WTC11 (cell line): ENCODE measurements around the gene ERC1. TPM values are rescaled to one million over a fixed set of nuclear protein-coding genes. Genes with fewer than 3 reads are reported as not detected.

Experiments
- ATAC-seq: fragments of 200-7000 bp; cut with Tn5 transposase; 2 replicates; pipeline ENCODE4 v1.10.0; 2021; ENCODE audit warnings: mild to moderate bottlenecking, moderate library complexity
- CTCF ChIA-PET: fragments of 300-600 bp; sonication (Branson Sonifier 250); formaldehyde crosslinking; loops from one replicate; lab custom pipeline; 2021; ENCODE audit warnings: antibody characterized with exemption; lab: Charles Lee
- POLR2A ChIA-PET: fragments of 350-600 bp; sonication (Branson Sonifier 250); formaldehyde crosslinking; loops from one replicate; lab custom pipeline; 2021; ENCODE audit warnings: antibody characterized with exemption; lab: Charles Lee
- DNase-seq: peaks from one replicate; pipeline ENCODE4 v3.0.0; 2021; ENCODE audit warnings: low spot score
- H3K27ac Mint-ChIP-seq: 2 replicates; pipeline ENCODE4 v1.8.0; 2021; ENCODE audit warnings: mixed read lengths
- H3K27me3 Mint-ChIP-seq: 2 replicates; pipeline ENCODE4 v1.8.0; 2021; ENCODE audit warnings: low read depth, mild to moderate bottlenecking, moderate library complexity, mixed read lengths
- H3K36me3 Mint-ChIP-seq: 2 replicates; pipeline ENCODE4 v1.8.0; 2021; ENCODE audit warnings: mixed read lengths
- H3K4me1 Mint-ChIP-seq: 2 replicates; pipeline ENCODE4 v1.8.0; 2022; ENCODE audit warnings: mixed read lengths
- H3K4me3 Mint-ChIP-seq: 2 replicates; pipeline ENCODE4 v1.8.0; 2021; ENCODE audit warnings: mild to moderate bottlenecking, moderate library complexity, mixed read lengths
- H3K9me3 Mint-ChIP-seq: 2 replicates; pipeline ENCODE4 v1.8.0; 2021; ENCODE audit warnings: mixed read lengths
- CREB1 ChIP-seq: sonication (generic); formaldehyde crosslinking; IDR thresholded peaks from 2 replicates; pipeline ENCODE4 v1.8.0; 2023; ENCODE audit warnings: mild to moderate bottlenecking, missing genetic modification reagents
- ELF4 ChIP-seq: sonication (generic); formaldehyde crosslinking; IDR thresholded peaks from 2 replicates; pipeline ENCODE4 v1.8.1; 2022; ENCODE audit warnings: low read depth, mild to moderate bottlenecking, moderate library complexity, missing genetic modification reagents
- EMX1 ChIP-seq: fragments of 250-450 bp; sonication (Bioruptor Pico); IDR thresholded peaks from 2 replicates; pipeline ENCODE4 v1.8.0; 2021; ENCODE audit warnings: mild to moderate bottlenecking
- ERG ChIP-seq: fragments of 250-450 bp; sonication (Bioruptor Pico); IDR thresholded peaks from 2 replicates; pipeline ENCODE4 v1.8.0; 2021; ENCODE audit warnings: mild to moderate bottlenecking
- ETV6 ChIP-seq: sonication (generic); formaldehyde crosslinking; IDR thresholded peaks from 2 replicates; pipeline ENCODE4 v1.8.1; 2022; ENCODE audit warnings: mild to moderate bottlenecking, missing genetic modification reagents
- FOXJ3 ChIP-seq: sonication (generic); formaldehyde crosslinking; IDR thresholded peaks from 2 replicates; pipeline ENCODE4 v1.9.0; 2021; ENCODE audit warnings: missing genetic modification reagents, mild to moderate bottlenecking, borderline replicate concordance
- FOXK1 ChIP-seq: sonication (generic); formaldehyde crosslinking; IDR thresholded peaks from 2 replicates; pipeline ENCODE4 v1.8.0; 2022; ENCODE audit warnings: mild to moderate bottlenecking, moderate library complexity, missing genetic modification reagents
- IRF2 ChIP-seq: sonication (generic); formaldehyde crosslinking; IDR thresholded peaks from 2 replicates; pipeline ENCODE4 v1.8.0; 2022; ENCODE audit warnings: low read depth, missing genetic modification reagents, borderline replicate concordance
- KAT7 ChIP-seq: sonication (generic); formaldehyde crosslinking; IDR thresholded peaks from 2 replicates; pipeline ENCODE4 v1.8.1; 2023; ENCODE audit warnings: missing genetic modification reagents, mild to moderate bottlenecking, borderline replicate concordance
- MYBL2 ChIP-seq: sonication (generic); formaldehyde crosslinking; IDR thresholded peaks from 2 replicates; pipeline ENCODE4 v1.8.1; 2023; ENCODE audit warnings: mild to moderate bottlenecking, moderate library complexity, missing genetic modification reagents
- NFATC4 ChIP-seq: fragments of 250-450 bp; sonication (Bioruptor Pico); IDR thresholded peaks from 2 replicates; pipeline ENCODE4 v1.9.0; 2021; ENCODE audit warnings: mild to moderate bottlenecking
- NFE2L1 ChIP-seq: sonication (generic); formaldehyde crosslinking; IDR thresholded peaks from 2 replicates; pipeline ENCODE4 v1.8.1; 2023; ENCODE audit warnings: missing genetic modification reagents
- NFYB ChIP-seq: sonication (generic); formaldehyde crosslinking; conservative IDR thresholded peaks from 2 replicates; pipeline ENCODE4 v1.8.0; 2022; ENCODE audit warnings: low read depth, missing genetic modification reagents
- RELA ChIP-seq: sonication (generic); formaldehyde crosslinking; IDR thresholded peaks from 2 replicates; pipeline ENCODE4 v1.8.1; 2022; ENCODE audit warnings: missing genetic modification reagents, mild to moderate bottlenecking, borderline replicate concordance
- ZNF138 ChIP-seq: sonication (generic); formaldehyde crosslinking; conservative IDR thresholded peaks from 2 replicates; pipeline ENCODE4 v1.8.1; 2022; ENCODE audit warnings: mild to moderate bottlenecking, moderate library complexity, missing genetic modification reagents
- ZNF219 ChIP-seq: sonication (generic); formaldehyde crosslinking; IDR thresholded peaks from 2 replicates; pipeline ENCODE4 v1.8.0; 2023; ENCODE audit warnings: missing genetic modification reagents, mild to moderate bottlenecking, borderline replicate concordance
- ZNF232 ChIP-seq: sonication (generic); formaldehyde crosslinking; IDR thresholded peaks from 2 replicates; pipeline ENCODE4 v1.8.0; 2022; ENCODE audit warnings: mild to moderate bottlenecking, missing genetic modification reagents
- ZNF263 ChIP-seq: sonication (generic); formaldehyde crosslinking; IDR thresholded peaks from 2 replicates; pipeline ENCODE4 v1.8.1; 2022; ENCODE audit warnings: low read depth, mild to moderate bottlenecking, moderate library complexity, missing genetic modification reagents
- ZNF416 ChIP-seq: fragments of 250-450 bp; sonication (Bioruptor Pico); IDR thresholded peaks from 2 replicates; pipeline ENCODE4 v1.9.0; 2021; ENCODE audit warnings: mild to moderate bottlenecking, inconsistent platforms
- ZNF671 ChIP-seq: fragments of 250-450 bp; sonication (Bioruptor Pico); IDR thresholded peaks from 2 replicates; pipeline ENCODE4 v1.8.0; 2021; ENCODE audit warnings: mild to moderate bottlenecking
- total RNA-seq: library from RNA; stranded (reverse); gene quantifications from 3 replicates; pipeline ENCODE4 v1.2.3, GENCODE V29; 2021
- TF ChIP-seq, protein P1 (sequence below): sonication (generic); formaldehyde crosslinking; IDR thresholded peaks from 2 replicates; pipeline ENCODE4 v1.8.1; 2023; ENCODE audit warnings: mild to moderate bottlenecking, moderate library complexity, missing genetic modification reagents
- TF ChIP-seq, protein P2 (sequence below): fragments of 250-450 bp; sonication (Bioruptor Pico); IDR thresholded peaks from 2 replicates; pipeline ENCODE4 v2.1.2; 2022; ENCODE audit warnings: mild to moderate bottlenecking, moderate library complexity
- TF ChIP-seq, protein P3 (sequence below): sonication (generic); formaldehyde crosslinking; conservative IDR thresholded peaks from 2 replicates; pipeline ENCODE4 v1.8.1; 2023; ENCODE audit warnings: mild to moderate bottlenecking, low read depth, missing genetic modification reagents, moderate library complexity

Gene ERC1
- total RNA-seq, 1 experiment from 2014 or later = 47.5 TPM

GRCh38 chr12:1006255-1006654 is 15.2 kb downstream of the ERC1 start:
- TF ChIP-seq ERG (no peak), EMX1 (CRISPR knock-in tag) (no peak), CREB1 (no peak), ZNF138 (CRISPR knock-in tag) (no peak), ELF4 (CRISPR knock-in tag) (no peak)
- TF ChIP-seq, protein P1, sequence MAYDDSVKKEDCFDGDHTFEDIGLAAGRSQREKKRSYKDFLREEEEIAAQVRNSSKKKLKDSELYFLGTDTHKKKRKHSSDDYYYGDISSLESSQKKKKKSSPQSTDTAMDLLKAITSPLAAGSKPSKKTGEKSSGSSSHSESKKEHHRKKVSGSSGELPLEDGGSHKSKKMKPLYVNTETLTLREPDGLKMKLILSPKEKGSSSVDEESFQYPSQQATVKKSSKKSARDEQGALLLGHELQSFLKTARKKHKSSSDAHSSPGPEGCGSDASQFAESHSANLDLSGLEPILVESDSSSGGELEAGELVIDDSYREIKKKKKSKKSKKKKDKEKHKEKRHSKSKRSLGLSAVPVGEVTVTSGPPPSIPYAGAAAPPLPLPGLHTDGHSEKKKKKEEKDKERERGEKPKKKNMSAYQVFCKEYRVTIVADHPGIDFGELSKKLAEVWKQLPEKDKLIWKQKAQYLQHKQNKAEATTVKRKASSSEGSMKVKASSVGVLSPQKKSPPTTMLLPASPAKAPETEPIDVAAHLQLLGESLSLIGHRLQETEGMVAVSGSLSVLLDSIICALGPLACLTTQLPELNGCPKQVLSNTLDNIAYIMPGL (CRISPR knock-in tag) = no peak
- TF ChIP-seq, protein P2, sequence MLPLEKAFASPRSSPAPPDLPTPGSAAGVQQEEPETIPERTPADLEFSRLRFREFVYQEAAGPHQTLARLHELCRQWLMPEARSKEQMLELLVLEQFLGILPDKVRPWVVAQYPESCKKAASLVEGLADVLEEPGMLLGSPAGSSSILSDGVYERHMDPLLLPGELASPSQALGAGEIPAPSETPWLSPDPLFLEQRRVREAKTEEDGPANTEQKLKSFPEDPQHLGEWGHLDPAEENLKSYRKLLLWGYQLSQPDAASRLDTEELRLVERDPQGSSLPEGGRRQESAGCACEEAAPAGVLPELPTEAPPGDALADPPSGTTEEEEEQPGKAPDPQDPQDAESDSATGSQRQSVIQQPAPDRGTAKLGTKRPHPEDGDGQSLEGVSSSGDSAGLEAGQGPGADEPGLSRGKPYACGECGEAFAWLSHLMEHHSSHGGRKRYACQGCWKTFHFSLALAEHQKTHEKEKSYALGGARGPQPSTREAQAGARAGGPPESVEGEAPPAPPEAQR (CRISPR knock-in tag) = no peak
- DNase-seq (no peak), ATAC-seq (no peak)
- Mint-ChIP-seq H3K27ac (no peak overlapping the region), H3K9me3 (peaks cover 4% of the 10 kb centered on the region), H3K4me1 (peaks cover 7% of the 10 kb centered on the region), H3K27me3 (no peaks in the 10 kb centered on the region), H3K36me3 (peaks cover 6% of the 10 kb centered on the region), H3K4me3 (no peak overlapping the region)
- ChIA-PET CTCF (interaction anchor here (0.8 kb wide), 1 partner anchor 57 kb away, joined by 3 read pairs; the partner anchor contains the start of gene RAD52), POLR2A (no interaction called here)

DNA sequence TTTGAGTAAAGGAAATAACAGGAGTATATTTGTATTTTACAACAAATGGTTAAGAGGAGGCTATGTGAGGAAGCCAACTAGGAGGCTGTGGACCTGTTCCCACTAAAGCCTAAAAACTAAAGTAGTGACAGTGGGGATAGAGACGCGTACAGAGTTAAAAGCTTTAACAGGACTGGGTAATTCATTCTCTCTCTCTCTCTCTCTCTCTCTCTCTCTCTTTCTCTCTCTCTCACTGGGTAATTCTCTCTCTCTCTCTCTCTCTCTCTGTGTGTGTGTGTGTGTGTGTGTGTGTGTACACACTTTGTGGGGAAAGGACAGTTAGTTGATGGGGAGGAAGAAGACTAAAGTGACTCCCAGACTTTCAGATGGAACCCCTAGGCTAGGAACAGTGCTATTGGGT is 16.3 kb downstream of the ERC1 start:
- Mint-ChIP-seq H3K27me3 (no peaks in the 10 kb centered on the region), H3K36me3 (0 out of 2 replicates have a peak, but pooled peaks cover 4% of the 10 kb centered on the region), H3K27ac (no peak overlapping the region), H3K4me3 (no peak overlapping the region), H3K9me3 (peaks cover 4% of the 10 kb centered on the region), H3K4me1 (peaks cover 7% of the 10 kb centered on the region)
- CTCF ChIA-PET = no interaction called here
- POLR2A ChIA-PET = no interaction called here
- ATAC-seq (no peak), DNase-seq (no peak)
- no peak for TF ChIP-seq ZNF263
- no peak for TF ChIP-seq ZNF219 (CRISPR knock-in tag)
- no peak for TF ChIP-seq NFATC4
- no peak for TF ChIP-seq ZNF232 (CRISPR knock-in tag)
- no peak for TF ChIP-seq IRF2
- TF ChIP-seq ZNF416 = no peak
- TF ChIP-seq NFE2L1 (CRISPR knock-in tag) = no peak
- no peak for TF ChIP-seq FOXJ3
- no peak for TF ChIP-seq ERG
- no peak for TF ChIP-seq ETV6
- TF ChIP-seq RELA (CRISPR knock-in tag) = no peak
- TF ChIP-seq KAT7 (CRISPR knock-in tag) = no peak
- no peak for TF ChIP-seq NFYB (CRISPR knock-in tag)
- no peak for TF ChIP-seq MYBL2 (CRISPR knock-in tag)

GRCh38 chr12:1007994-1008393 is 17.0 kb downstream of the ERC1 start:
- ATAC-seq = no peak
- Mint-ChIP-seq H3K27me3 (no peaks in the 10 kb centered on the region), H3K27ac (no peak overlapping the region), H3K4me1 (peaks cover 7% of the 10 kb centered on the region), H3K4me3 (no peak overlapping the region), H3K9me3 (peaks cover 4% of the 10 kb centered on the region), H3K36me3 (0 out of 2 replicates have a peak, but pooled peaks cover 4% of the 10 kb centered on the region)
- ChIA-PET CTCF (no interaction called here), POLR2A (no interaction called here)
- no peak for DNase-seq
- TF ChIP-seq, protein P3, sequence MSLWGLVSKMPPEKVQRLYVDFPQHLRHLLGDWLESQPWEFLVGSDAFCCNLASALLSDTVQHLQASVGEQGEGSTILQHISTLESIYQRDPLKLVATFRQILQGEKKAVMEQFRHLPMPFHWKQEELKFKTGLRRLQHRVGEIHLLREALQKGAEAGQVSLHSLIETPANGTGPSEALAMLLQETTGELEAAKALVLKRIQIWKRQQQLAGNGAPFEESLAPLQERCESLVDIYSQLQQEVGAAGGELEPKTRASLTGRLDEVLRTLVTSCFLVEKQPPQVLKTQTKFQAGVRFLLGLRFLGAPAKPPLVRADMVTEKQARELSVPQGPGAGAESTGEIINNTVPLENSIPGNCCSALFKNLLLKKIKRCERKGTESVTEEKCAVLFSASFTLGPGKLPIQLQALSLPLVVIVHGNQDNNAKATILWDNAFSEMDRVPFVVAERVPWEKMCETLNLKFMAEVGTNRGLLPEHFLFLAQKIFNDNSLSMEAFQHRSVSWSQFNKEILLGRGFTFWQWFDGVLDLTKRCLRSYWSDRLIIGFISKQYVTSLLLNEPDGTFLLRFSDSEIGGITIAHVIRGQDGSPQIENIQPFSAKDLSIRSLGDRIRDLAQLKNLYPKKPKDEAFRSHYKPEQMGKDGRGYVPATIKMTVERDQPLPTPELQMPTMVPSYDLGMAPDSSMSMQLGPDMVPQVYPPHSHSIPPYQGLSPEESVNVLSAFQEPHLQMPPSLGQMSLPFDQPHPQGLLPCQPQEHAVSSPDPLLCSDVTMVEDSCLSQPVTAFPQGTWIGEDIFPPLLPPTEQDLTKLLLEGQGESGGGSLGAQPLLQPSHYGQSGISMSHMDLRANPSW (CRISPR knock-in tag) = no peak
- TF ChIP-seq CREB1 (no peak), FOXK1 (CRISPR knock-in tag) (no peak), ZNF671 (CRISPR knock-in tag) (no peak)
